ENCODE results near the gene DYNC1H1. TPM values are rescaled to one million over a fixed set of nuclear protein-coding genes. Genes with fewer than 3 reads are reported as not detected.

The DYNC1H1 gene
- total RNA-seq, 1 donor from 2014 or later: 432 TPM

- ATAC-seq (no peak), DNase-seq (no peak)
- Histone ChIP-seq H3K4me3 (no peak overlapping the region), H3K27ac (no peak overlapping the region), H3K36me3 (peaks cover 100% of the 10 kb centered on the region), H3K4me1 (no peaks in the 10 kb centered on the region), H3K9me3 (no peaks in the 10 kb centered on the region), H3K27me3 (no peaks in the 10 kb centered on the region)
- no peak for TF ChIP-seq CTCF (IDR thresholded peaks at IDR 0.05)
- intact Hi-C loops (cut with DNase I): no loop called here
Measured at GRCh38 chr14:102005336-102005735, 41.0 kb downstream of the DYNC1H1 start.

DNA sequence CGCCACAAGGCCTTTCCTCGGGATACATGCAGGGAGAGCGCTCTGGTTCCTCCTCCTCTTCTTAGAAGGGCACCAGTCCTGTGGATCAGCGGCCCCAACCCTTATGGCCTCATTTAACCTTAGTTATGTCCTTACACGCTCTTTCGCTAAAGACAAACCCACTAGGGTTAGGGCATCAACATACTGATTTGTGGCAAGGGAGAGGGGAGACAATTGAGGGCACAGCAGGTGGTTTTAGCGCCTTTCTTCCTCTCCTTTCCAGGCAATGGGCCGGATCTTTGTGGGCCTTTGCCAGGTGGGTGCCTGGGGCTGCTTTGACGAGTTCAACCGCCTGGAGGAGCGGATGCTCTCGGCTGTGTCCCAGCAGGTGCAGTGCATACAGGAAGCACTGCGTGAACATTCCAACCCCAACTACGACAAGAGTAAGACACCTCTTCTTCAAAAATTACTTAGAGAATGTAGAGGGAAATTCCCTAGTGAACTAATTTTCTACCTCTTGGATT lies 43.6 kb downstream of the DYNC1H1 start:
- no peak for TF ChIP-seq CTCF (IDR thresholded peaks at IDR 0.05)
- H3K36me3 ChIP-seq: peaks cover 100% of the 10 kb centered on the region
- DNase-seq: no peak

GRCh38 chr14:102008891-102009290 lies 44.5 kb downstream of the DYNC1H1 start:
- TF ChIP-seq CTCF (IDR thresholded peaks at IDR 0.05): no peak
- no peak overlapping the region for H3K4me3 ChIP-seq
- no peaks in the 10 kb centered on the region for H3K27me3 ChIP-seq
- DNase-seq: no peak
- no peaks in the 10 kb centered on the region for H3K9me3 ChIP-seq
- no peak for ATAC-seq
- no peaks in the 10 kb centered on the region for H3K4me1 ChIP-seq
- peaks cover 100% of the 10 kb centered on the region for H3K36me3 ChIP-seq
- intact Hi-C loops (cut with DNase I): no loop called here
- H3K27ac ChIP-seq: no peak overlapping the region

More for the DNA sequence above, 43.6 kb downstream of the DYNC1H1 start:
- H3K4me1 ChIP-seq: no peaks in the 10 kb centered on the region
- ATAC-seq: no peak
- H3K27ac ChIP-seq: no peak overlapping the region
- H3K27me3 ChIP-seq: no peaks in the 10 kb centered on the region
- H3K4me3 ChIP-seq: no peak overlapping the region
- intact Hi-C loops (cut with DNase I): no loop called here
- H3K9me3 ChIP-seq: no peaks in the 10 kb centered on the region

- intact Hi-C loops (cut with DNase I): no loop called here
Measured at GRCh38 chr14:102011631-102012030, 47.3 kb downstream of the DYNC1H1 start.

DNA sequence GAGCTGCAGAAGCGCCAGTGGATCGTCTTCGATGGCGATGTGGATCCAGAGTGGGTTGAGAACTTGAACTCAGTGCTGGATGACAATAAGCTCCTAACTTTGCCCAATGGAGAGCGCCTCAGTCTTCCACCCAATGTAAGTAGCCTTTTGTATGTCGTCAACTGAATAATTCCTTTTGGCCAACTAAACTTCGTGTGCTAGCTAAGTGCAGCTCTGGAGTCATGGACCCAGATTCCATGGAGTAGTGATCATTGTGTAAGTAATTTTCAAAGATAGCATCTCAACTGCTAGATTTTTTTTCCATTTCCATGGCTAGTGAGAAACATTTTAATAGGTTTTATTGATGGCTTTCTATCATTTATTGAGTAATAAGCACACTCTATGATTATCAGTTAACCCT lies 48.0 kb downstream of the DYNC1H1 start:
- H3K27me3 ChIP-seq: no peaks in the 10 kb centered on the region
- intact Hi-C loops (cut with DNase I): no loop called here
- H3K9me3 ChIP-seq: no peaks in the 10 kb centered on the region
- peaks cover 100% of the 10 kb centered on the region for H3K36me3 ChIP-seq
- H3K4me3 ChIP-seq: no peak overlapping the region
- DNase-seq: no peak
- H3K27ac ChIP-seq: no peak overlapping the region
- TF ChIP-seq CTCF (IDR thresholded peaks at IDR 0.05): no peak
- ATAC-seq: no peak
- no peaks in the 10 kb centered on the region for H3K4me1 ChIP-seq

More at GRCh38 chr14:102011631-102012030, 47.3 kb downstream of the DYNC1H1 start:
- no peak overlapping the region for H3K4me3 ChIP-seq
- peaks cover 100% of the 10 kb centered on the region for H3K36me3 ChIP-seq
- no peaks in the 10 kb centered on the region for H3K4me1 ChIP-seq
- no peaks in the 10 kb centered on the region for H3K27me3 ChIP-seq
- H3K27ac ChIP-seq: no peak overlapping the region
- H3K9me3 ChIP-seq: no peaks in the 10 kb centered on the region
- DNase-seq: no peak
- ATAC-seq: peak; percentile 31
- TF ChIP-seq CTCF (IDR thresholded peaks at IDR 0.05): no peak

DNA sequence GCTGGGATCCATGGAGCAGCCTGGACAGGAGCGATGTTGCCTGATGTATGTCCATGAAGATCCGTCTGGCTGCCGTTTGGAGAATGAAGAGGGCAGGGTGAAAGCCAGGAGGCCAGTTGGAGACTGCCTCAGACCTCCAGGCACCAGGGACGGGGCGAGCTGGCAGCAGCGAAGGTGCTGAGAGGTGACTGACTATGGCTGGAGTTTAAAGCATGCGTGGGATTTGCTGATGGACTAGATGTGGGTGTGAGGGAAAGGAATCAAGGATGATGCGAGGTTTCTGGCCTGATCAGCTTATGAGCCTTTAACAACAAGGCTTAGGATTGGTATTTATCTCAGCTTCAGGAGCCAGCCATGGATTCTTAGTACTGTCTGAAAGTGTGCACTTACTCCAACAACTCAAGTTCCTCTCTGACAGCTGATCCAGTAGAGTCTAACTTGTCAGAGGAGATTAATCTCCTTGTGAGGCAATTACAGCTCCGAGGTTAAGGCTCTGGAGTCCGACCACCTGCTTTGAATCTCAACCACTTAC lies 49.4 kb downstream of the DYNC1H1 start:
- ATAC-seq: no peak

More for the DNA sequence above, 49.4 kb downstream of the DYNC1H1 start:
- Histone ChIP-seq H3K27me3 (no peaks in the 10 kb centered on the region), H3K9me3 (no peaks in the 10 kb centered on the region), H3K4me3 (no peak overlapping the region), H3K4me1 (no peaks in the 10 kb centered on the region), H3K36me3 (peaks cover 100% of the 10 kb centered on the region), H3K27ac (no peak overlapping the region)
- TF ChIP-seq CTCF (IDR thresholded peaks at IDR 0.05): no peak
- intact Hi-C loops (cut with DNase I): no loop called here
- DNase-seq: no peak

All from upper lobe of right lung (tissue), 1 donor.